SK-N-SH treated with all-trans-retinoic acid at 6 μM for 48 hours (cell line): ENCODE data around the gene RFX8.

Source experiments
- RARB ChIP-seq: fragments of 250-450 bp; sonication (Bioruptor Pico); IDR thresholded peaks from 2 replicates; pipeline ENCODE4 v1.8.0; 2021; ENCODE audit warnings: mild to moderate bottlenecking, moderate library complexity
- ZC3H10 ChIP-seq: fragments of 250-450 bp; sonication (Bioruptor Pico); IDR thresholded peaks from 2 replicates; pipeline ENCODE4 v1.5.1; 2021; ENCODE audit warnings: mild to moderate bottlenecking, moderate library complexity
- ZFP3 ChIP-seq: fragments of 250-450 bp; sonication (Bioruptor Pico); IDR thresholded peaks from 2 replicates; pipeline ENCODE4 v1.5.0; 2020; ENCODE audit warnings: mild to moderate bottlenecking, moderate library complexity
- ZNF70 ChIP-seq: fragments of 450-650 bp; formaldehyde crosslinking; IDR thresholded peaks from 2 replicates; pipeline ENCODE4 v1.5.0; 2020; ENCODE audit warnings: mild to moderate bottlenecking, moderate library complexity

- no peak for TF ChIP-seq ZFP3 (CRISPR knock-in tag)
- no peak for TF ChIP-seq ZC3H10
- no peak for TF ChIP-seq RARB (CRISPR knock-in tag)
- no peak for TF ChIP-seq ZNF70
Observed at GRCh38 chr2:101357376-101357775, 117.5 kb downstream of the RFX8 start.
